ENCODE data around the gene DNAH1. TPM values are rescaled to one million over a fixed set of nuclear protein-coding genes. Genes with fewer than 3 reads are reported as not detected.

DNAH1 gene
- total RNA-seq, 1 donor from 2014 or later, result 0.80 TPM

- Histone ChIP-seq H3K27me3 (no peaks in the 10 kb centered on the region), H3K4me2 (no peak overlapping the region), H3F3A (ENCODE audit: low read depth) (no peaks in the 10 kb centered on the region), H3K36me3 (no peaks in the 10 kb centered on the region), H3K27ac (no peak overlapping the region), H3K4me1 (no peaks in the 10 kb centered on the region), H3K9me3 (ENCODE audit: low read depth) (no peaks in the 10 kb centered on the region), H3K79me2 (ENCODE audit: low read depth) (no peaks in the 10 kb centered on the region), H3K9ac (no peak overlapping the region), H4K20me1 (ENCODE audit: low read depth) (no peaks in the 10 kb centered on the region), H2AFZ (replicated peaks) (no peak overlapping the region), H3K4me3 (no peak overlapping the region)
- no peak for DNase-seq (ENCODE audit: low spot score)
- H3K4me1 Mint-ChIP-seq, result peaks cover 3% of the 10 kb centered on the region
- peaks cover 3% of the 10 kb centered on the region for H3K9me3 Mint-ChIP-seq
- peaks cover 18% of the 10 kb centered on the region for H3K27me3 Mint-ChIP-seq (ENCODE audit: insufficient read depth, low read depth)
- H3K36me3 Mint-ChIP-seq, result no peaks in the 10 kb centered on the region
- no peak overlapping the region for H3K4me3 Mint-ChIP-seq
- no peak overlapping the region for H3K27ac Mint-ChIP-seq
- TF ChIP-seq EZH2 (IDR thresholded peaks at IDR 0.05) (no peak), EZH2phosphoT487 (IDR thresholded peaks at IDR 0.05) (no peak), CTCF (IDR thresholded peaks at IDR 0.05) (no peak)
Observed at GRCh38 chr3:52387481-52387880, 71.4 kb downstream of the DNAH1 start.

- TF ChIP-seq CTCF (IDR thresholded peaks at IDR 0.05) (peak; percentile 39), EZH2phosphoT487 (IDR thresholded peaks at IDR 0.05) (no peak)
- H3F3A ChIP-seq (ENCODE audit: low read depth), result no peaks in the 10 kb centered on the region
- DNase-seq (ENCODE audit: low spot score), result peak; percentile 46
- H3K4me1 ChIP-seq, result no peaks in the 10 kb centered on the region
- H3K27me3 Mint-ChIP-seq (ENCODE audit: insufficient read depth, low read depth), result peaks cover 16% of the 10 kb centered on the region
- H3K36me3 Mint-ChIP-seq, result no peaks in the 10 kb centered on the region
- peaks cover 3% of the 10 kb centered on the region for H3K9me3 Mint-ChIP-seq
- no peaks in the 10 kb centered on the region for H3K9me3 ChIP-seq (ENCODE audit: low read depth)
- H3K4me3 ChIP-seq, result no peak overlapping the region
- no peak overlapping the region for H3K4me3 Mint-ChIP-seq
- no peaks in the 10 kb centered on the region for H3K36me3 ChIP-seq
- H3K27ac ChIP-seq, result no peak overlapping the region
- no peaks in the 10 kb centered on the region for H3K27me3 ChIP-seq
- H3K9ac ChIP-seq, result no peak overlapping the region
- H2AFZ ChIP-seq (replicated peaks), result no peak overlapping the region
- H3K4me2 ChIP-seq, result no peak overlapping the region
- H3K27ac Mint-ChIP-seq, result no peak overlapping the region
- no peaks in the 10 kb centered on the region for H4K20me1 ChIP-seq (ENCODE audit: low read depth)
- H3K79me2 ChIP-seq (ENCODE audit: low read depth), result no peaks in the 10 kb centered on the region
- H3K4me1 Mint-ChIP-seq, result peaks cover 3% of the 10 kb centered on the region
Observed at GRCh38 chr3:52388348-52388821, 72.3 kb downstream of the DNAH1 start.

GRCh38 chr3:52388933-52389332 lies 72.8 kb downstream of the DNAH1 start:
- peak overlapping the region; percentile 17 for H3K27ac Mint-ChIP-seq
- Histone ChIP-seq H3K36me3 (no peaks in the 10 kb centered on the region), H4K20me1 (ENCODE audit: low read depth) (no peaks in the 10 kb centered on the region), H3F3A (ENCODE audit: low read depth) (no peaks in the 10 kb centered on the region), H3K9ac (no peak overlapping the region), H2AFZ (replicated peaks) (no peak overlapping the region), H3K27ac (no peak overlapping the region), H3K4me2 (no peak overlapping the region), H3K79me2 (ENCODE audit: low read depth) (no peaks in the 10 kb centered on the region), H3K27me3 (no peaks in the 10 kb centered on the region), H3K9me3 (ENCODE audit: low read depth) (no peaks in the 10 kb centered on the region), H3K4me3 (no peak overlapping the region), H3K4me1 (no peaks in the 10 kb centered on the region)
- H3K36me3 Mint-ChIP-seq, result no peaks in the 10 kb centered on the region
- DNase-seq (ENCODE audit: low spot score), result no peak
- peaks cover 3% of the 10 kb centered on the region for H3K9me3 Mint-ChIP-seq
- TF ChIP-seq EZH2phosphoT487 (IDR thresholded peaks at IDR 0.05) (no peak), CTCF (IDR thresholded peaks at IDR 0.05) (no peak), EZH2 (IDR thresholded peaks at IDR 0.05) (no peak)
- H3K27me3 Mint-ChIP-seq (ENCODE audit: insufficient read depth, low read depth), result peaks cover 16% of the 10 kb centered on the region
- peaks cover 3% of the 10 kb centered on the region for H3K4me1 Mint-ChIP-seq
- no peak overlapping the region for H3K4me3 Mint-ChIP-seq

All from neural progenitor cell (in vitro differentiated cells).